Measurements from ENCODE around the gene FUT6.

FUT6 gene

GRCh38 chr19:5785423-5785822, 54.1 kb downstream of the FUT6 start:
- peaks cover 21% of the 10 kb centered on the region; the same call in 1 of the 2 replicates for H3K79me2 ChIP-seq (ENCODE audit: insufficient read depth, low read length)
- H3K4me1 ChIP-seq (ENCODE audit: insufficient read depth, low read length, poor library complexity, severe bottlenecking): peaks cover 6% of the 10 kb centered on the region
- no peak overlapping the region for H3K4me2 ChIP-seq (ENCODE audit: low read depth, low read length, poor library complexity, severe bottlenecking)
- no peak overlapping the region for H3K9ac ChIP-seq (ENCODE audit: low read depth, low read length, poor library complexity, severe bottlenecking)
- H3K4me3 ChIP-seq (ENCODE audit: low read length, poor library complexity, severe bottlenecking): no peak overlapping the region
- H3K9me3 ChIP-seq (ENCODE audit: insufficient read depth, low read depth, low read length): no peaks in the 10 kb centered on the region
- H3K27me3 ChIP-seq (ENCODE audit: insufficient read depth, low read length, poor library complexity, severe bottlenecking): no peaks in the 10 kb centered on the region
- H4K20me1 ChIP-seq (ENCODE audit: insufficient read depth, low read length, poor library complexity, severe bottlenecking): peaks cover 8% of the 10 kb centered on the region
- no peaks in the 10 kb centered on the region for H3F3A ChIP-seq (ENCODE audit: low read depth)
- H2AFZ ChIP-seq (ENCODE audit: low read length): no peak overlapping the region
- peaks cover 39% of the 10 kb centered on the region; the same call in 1 of the 2 replicates for H3K36me3 ChIP-seq (ENCODE audit: insufficient read depth, low read length)
- no peak for TF ChIP-seq EZH2phosphoT487 (IDR thresholded peaks at IDR 0.05; ENCODE audit: borderline replicate concordance)
- TF ChIP-seq CTCF (conservative IDR thresholded peaks at IDR 0.05; ENCODE audit: low read length): no peak
- H3K9me2 ChIP-seq (replicated peaks; ENCODE audit: low read depth, low read length): no peaks in the 10 kb centered on the region

GRCh38 chr19:5784581-5785147, 54.8 kb downstream of the FUT6 start, which contains the start of gene PRR22:
PRR22 (minus strand) TSS chr19:5784746; CDS start chr19:5784660, 86 bp downstream.
- Histone ChIP-seq H3K4me3 (ENCODE audit: low read length, poor library complexity, severe bottlenecking) (no peak within 1 kb of the TSS), H3K27me3 (ENCODE audit: insufficient read depth, low read length, poor library complexity, severe bottlenecking) (no peaks in the 10 kb centered on the region), H3F3A (ENCODE audit: low read depth) (no peaks in the 10 kb centered on the region), H3K4me1 (ENCODE audit: insufficient read depth, low read length, poor library complexity, severe bottlenecking) (no peaks in the 10 kb centered on the region), H3K4me2 (ENCODE audit: low read depth, low read length, poor library complexity, severe bottlenecking) (no peak within 1 kb of the TSS), H4K20me1 (ENCODE audit: insufficient read depth, low read length, poor library complexity, severe bottlenecking) (peaks cover 1% of the 10 kb centered on the region), H3K36me3 (ENCODE audit: insufficient read depth, low read length) (peaks cover 36% of the 10 kb centered on the region; the same call in 1 of the 2 replicates), H3K9ac (ENCODE audit: low read depth, low read length, poor library complexity, severe bottlenecking) (no peak within 1 kb of the TSS), H3K9me3 (ENCODE audit: insufficient read depth, low read depth, low read length) (no peaks in the 10 kb centered on the region), H3K9me2 (replicated peaks; ENCODE audit: low read depth, low read length) (no peaks in the 10 kb centered on the region), H3K79me2 (ENCODE audit: insufficient read depth, low read length) (peaks cover 14% of the 10 kb centered on the region; the same call in 1 of the 2 replicates), H2AFZ (ENCODE audit: low read length) (no peak within 1 kb of the TSS)
- TF ChIP-seq CTCF (conservative IDR thresholded peaks at IDR 0.05; ENCODE audit: low read length) (no peak), EZH2phosphoT487 (IDR thresholded peaks at IDR 0.05; ENCODE audit: borderline replicate concordance) (no peak)

- H3K9ac ChIP-seq (ENCODE audit: low read depth, low read length, poor library complexity, severe bottlenecking): no peak overlapping the region
- H3K4me1 ChIP-seq (ENCODE audit: insufficient read depth, low read length, poor library complexity, severe bottlenecking): no peaks in the 10 kb centered on the region
- no peaks in the 10 kb centered on the region for H3F3A ChIP-seq (ENCODE audit: low read depth)
- no peaks in the 10 kb centered on the region for H3K9me3 ChIP-seq (ENCODE audit: insufficient read depth, low read depth, low read length)
- H2AFZ ChIP-seq (ENCODE audit: low read length): no peak overlapping the region
- TF ChIP-seq EZH2phosphoT487 (IDR thresholded peaks at IDR 0.05; ENCODE audit: borderline replicate concordance) (no peak), CTCF (conservative IDR thresholded peaks at IDR 0.05; ENCODE audit: low read length) (no peak)
- H3K4me2 ChIP-seq (ENCODE audit: low read depth, low read length, poor library complexity, severe bottlenecking): no peak overlapping the region
- no peaks in the 10 kb centered on the region for H4K20me1 ChIP-seq (ENCODE audit: insufficient read depth, low read length, poor library complexity, severe bottlenecking)
- H3K36me3 ChIP-seq (ENCODE audit: insufficient read depth, low read length): peaks cover 28% of the 10 kb centered on the region; the same call in 1 of the 2 replicates
- H3K27me3 ChIP-seq (ENCODE audit: insufficient read depth, low read length, poor library complexity, severe bottlenecking): no peaks in the 10 kb centered on the region
- peaks cover 9% of the 10 kb centered on the region; the same call in 1 of the 2 replicates for H3K79me2 ChIP-seq (ENCODE audit: insufficient read depth, low read length)
- H3K4me3 ChIP-seq (ENCODE audit: low read length, poor library complexity, severe bottlenecking): no peak overlapping the region
- H3K9me2 ChIP-seq (replicated peaks; ENCODE audit: low read depth, low read length): no peaks in the 10 kb centered on the region
These were observed 56.3 kb downstream of the FUT6 start for GRCh38 chr19:5782945-5783919.

Measured in Loucy (cell line).